Measurements from ENCODE around the gene ABCA6.

- TF ChIP-seq EZH2 (IDR thresholded peaks at IDR 0.05; ENCODE audit: borderline replicate concordance, low read depth, low read length, poor library complexity, severe bottlenecking), result no peak
- TF ChIP-seq, protein P1, sequence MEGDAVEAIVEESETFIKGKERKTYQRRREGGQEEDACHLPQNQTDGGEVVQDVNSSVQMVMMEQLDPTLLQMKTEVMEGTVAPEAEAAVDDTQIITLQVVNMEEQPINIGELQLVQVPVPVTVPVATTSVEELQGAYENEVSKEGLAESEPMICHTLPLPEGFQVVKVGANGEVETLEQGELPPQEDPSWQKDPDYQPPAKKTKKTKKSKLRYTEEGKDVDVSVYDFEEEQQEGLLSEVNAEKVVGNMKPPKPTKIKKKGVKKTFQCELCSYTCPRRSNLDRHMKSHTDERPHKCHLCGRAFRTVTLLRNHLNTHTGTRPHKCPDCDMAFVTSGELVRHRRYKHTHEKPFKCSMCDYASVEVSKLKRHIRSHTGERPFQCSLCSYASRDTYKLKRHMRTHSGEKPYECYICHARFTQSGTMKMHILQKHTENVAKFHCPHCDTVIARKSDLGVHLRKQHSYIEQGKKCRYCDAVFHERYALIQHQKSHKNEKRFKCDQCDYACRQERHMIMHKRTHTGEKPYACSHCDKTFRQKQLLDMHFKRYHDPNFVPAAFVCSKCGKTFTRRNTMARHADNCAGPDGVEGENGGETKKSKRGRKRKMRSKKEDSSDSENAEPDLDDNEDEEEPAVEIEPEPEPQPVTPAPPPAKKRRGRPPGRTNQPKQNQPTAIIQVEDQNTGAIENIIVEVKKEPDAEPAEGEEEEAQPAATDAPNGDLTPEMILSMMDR (conservative IDR thresholded peaks at IDR 0.05; ENCODE audit: low read depth, low read length), result no peak
Observed at GRCh38 chr17:69159418-69159817, 17.7 kb upstream of the ABCA6 start.
